ENCODE measurements around the gene ENOX2.
"Not testable (repeated sequence)": the region's sequence is repeated elsewhere in the genome, so short reads cannot be mapped to it uniquely, and the experiment has no call there.

The ENOX2 gene

GRCh38 chrX:130741584-130741983, 161.4 kb downstream of the ENOX2 start:
- DNase-seq, result no peak

- DNase-seq, result no peak
Measured at GRCh38 chrX:130741151-130741550, 161.9 kb downstream of the ENOX2 start.

DNA sequence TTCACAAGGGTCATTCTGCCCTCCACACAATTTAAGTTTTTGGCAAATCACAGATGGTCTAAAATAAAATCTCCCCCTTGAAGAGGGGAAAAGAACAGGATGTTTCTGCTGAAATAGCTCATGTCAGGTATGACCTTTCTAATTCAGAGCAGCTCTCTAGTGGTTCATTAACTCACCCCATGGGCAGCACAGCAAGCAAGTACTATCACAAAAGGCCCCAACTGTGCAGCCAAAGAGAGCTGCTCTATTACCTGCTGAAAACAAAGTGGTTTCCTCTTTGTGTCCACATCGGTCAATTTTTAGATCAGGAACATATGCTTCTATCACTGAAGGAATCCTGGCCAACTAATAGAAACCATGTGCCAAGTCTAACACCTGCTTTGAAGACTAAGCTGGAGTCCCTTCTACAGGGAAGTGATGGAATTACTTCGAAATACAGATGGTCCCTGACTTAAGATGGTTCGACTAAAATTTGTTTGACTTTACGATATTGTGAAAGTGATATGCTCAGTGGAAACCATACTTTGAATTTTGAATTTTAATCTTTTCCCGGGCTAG, 164.3 kb downstream of the ENOX2 start:
- no peak for DNase-seq

GRCh38 chrX:130734713-130735112, 168.3 kb downstream of the ENOX2 start:
- no peak for DNase-seq

DNA sequence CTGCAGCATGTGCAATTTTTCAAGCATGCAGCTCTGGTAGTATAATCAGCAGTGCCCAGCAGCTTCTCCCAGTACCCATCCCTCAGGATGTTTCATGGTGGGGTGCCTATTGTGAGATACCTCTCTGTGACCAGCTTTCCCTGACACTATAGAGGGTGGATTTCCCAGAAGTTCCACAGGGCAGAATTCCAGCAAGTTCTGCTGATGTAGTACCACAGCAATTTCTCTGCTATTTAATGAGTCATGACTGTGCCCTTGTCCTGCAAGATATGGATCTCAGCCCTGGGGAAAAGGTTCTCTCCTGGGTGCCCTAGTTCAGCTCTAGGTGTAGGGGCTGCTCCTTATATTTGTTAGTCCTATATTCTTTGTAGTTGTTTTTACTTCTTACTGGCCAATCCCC, 174.8 kb downstream of the ENOX2 start:
- no peak for DNase-seq

DNA sequence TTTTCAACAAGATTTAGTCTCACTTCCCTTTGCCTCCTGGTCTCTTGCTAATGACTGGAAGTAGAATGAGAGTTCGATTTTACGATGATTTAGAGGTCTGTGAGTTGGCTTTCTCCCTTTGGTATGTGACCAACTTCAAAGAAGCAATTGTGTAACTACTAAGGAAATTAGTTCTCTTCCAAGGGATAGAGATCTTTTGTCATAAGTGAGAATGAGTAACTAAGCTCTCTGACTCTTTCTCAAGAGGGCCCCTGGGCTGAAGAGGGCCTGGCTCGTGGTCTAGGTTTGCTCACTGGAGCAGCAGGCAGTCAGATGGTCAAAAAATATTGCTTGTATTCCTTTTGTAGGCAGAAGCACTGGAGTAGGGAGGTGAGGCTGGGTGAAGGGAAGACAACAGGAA, 176.3 kb downstream of the ENOX2 start:
- no peak for DNase-seq

DNA sequence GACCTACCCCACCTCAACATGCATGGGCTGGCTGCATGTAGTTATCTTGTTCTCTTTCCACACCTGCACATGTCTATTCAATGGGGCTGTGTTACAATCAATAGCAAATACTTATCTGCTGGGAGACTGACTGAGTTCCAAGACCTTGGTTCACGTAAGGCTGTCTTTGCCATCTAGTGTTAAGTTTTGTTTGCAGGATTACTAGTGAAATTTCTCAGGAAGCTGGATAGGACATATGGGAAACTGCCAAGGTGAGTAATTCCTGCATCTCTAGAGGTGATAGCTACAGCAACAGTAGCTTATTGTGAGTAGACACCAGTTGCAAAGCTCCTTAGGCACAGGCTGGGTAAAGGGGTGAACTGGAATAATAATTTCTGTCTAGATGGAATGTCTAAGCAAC, 177.5 kb downstream of the ENOX2 start:
- no peak for DNase-seq

DNA sequence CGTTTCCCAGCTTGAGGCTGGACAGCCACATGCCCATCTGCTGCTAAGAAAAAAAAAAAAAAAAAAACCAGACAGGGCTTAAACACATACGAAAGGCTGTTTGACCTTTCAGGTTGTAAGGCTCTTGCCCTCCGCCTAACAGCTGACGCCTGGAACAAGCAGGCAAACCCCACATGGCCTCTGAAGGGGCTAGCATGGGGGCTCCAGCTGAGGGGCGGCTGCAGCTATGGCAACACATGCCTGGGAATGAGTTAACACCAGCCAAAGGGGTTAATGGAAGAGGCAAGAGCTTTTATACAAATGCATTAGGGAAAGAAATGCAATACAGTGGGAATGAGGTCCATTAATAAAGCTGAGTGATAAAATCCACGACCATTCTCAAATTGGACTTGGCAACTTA, 183.6 kb downstream of the ENOX2 start:
- no peak for DNase-seq

GRCh38 chrX:130718137-130718536, 184.9 kb downstream of the ENOX2 start:
- DNase-seq, result no peak

DNA sequence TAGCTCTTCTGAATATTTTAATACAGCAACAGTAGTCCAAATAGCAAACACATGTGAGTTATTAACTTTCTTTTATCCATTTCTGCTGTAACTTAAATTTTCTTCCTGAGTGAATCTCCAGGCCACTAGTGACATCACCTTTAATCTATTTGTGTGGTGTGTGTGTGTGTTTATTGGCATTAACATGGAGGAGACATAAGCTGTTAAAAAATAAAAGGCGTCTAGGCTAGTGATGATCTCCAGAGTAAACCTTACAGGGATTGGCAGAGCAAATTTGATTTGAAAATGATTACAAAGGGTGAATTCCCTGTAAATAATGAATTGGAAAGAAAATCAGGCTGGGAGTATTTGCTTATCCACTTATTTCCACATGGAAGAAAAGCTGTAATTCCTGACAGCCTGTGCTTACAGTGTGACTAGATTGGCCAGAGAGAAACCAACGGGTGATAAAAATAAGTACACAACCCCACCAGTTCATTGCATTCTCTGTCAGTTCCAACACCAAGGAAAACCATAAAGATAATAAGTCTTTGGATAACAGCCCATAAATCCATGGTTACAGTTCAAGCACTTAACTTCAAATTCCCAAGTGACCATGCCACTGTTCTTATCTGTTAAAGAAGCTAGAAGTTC, 186.1 kb downstream of the ENOX2 start:
- no peak for DNase-seq

GRCh38 chrX:130716346-130716745, 186.7 kb downstream of the ENOX2 start:
- DNase-seq, result no peak

DNA sequence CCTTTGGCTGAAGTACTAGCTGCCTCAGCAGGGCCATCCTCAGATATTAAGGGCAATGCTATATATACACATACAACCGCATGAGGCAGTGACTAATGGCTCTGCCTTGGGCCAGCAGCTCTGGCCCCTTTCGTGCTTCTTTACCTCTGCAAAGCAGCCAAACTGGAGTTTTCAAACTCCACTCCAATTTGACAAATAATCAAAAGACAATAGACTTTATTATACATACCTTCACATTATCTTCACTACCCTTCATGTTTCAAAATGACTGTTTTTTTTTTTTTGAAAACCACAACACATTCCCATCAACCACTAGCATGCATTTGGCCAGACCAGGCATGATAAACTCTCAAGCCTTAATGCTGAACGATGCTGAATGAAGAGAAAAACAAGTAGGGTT, 187.7 kb downstream of the ENOX2 start:
- DNase-seq, result no peak

DNA sequence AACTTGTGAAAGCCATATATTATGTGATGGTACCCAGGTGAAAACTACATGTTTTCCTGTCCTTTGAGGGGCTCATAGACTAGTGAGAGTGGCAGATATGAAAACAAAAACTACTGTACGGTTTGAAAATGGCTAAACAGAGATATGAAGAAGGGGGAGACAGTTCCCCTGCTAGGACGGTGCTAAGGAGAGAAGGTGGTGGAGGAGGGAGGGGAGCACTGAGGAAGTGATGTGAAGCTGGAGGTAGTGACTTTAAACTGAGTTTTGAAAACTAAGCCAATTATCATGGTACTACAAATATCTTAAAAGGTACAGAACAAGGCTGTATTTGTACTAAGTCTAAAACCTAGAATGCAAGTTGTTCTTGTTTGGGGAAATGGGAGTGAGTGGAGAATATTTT, 188.3 kb downstream of the ENOX2 start:
- DNase-seq, result no peak

DNA sequence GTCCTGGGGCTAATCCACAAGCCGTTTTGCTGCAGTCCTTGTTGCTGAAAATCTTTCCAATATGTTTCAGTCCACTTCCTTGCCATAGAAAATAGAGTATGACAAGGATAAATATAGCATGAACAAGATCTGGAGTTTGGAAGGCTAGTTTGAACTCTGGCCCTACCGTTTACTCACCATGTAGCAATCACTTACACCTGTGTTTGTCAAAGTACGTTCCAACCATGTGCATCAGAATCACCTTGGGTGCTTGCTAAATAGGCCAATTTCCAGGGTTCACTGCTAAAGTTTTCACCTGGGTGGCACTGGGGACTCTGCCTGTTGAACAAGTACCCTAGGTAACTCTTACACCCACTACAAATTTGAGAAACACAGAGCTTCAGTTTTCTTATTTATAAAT, 188.9 kb downstream of the ENOX2 start:
- DNase-seq, result no peak

GRCh38 chrX:130709178-130709577, 193.8 kb downstream of the ENOX2 start:
- DNase-seq, result not testable (repeated sequence)

DNA sequence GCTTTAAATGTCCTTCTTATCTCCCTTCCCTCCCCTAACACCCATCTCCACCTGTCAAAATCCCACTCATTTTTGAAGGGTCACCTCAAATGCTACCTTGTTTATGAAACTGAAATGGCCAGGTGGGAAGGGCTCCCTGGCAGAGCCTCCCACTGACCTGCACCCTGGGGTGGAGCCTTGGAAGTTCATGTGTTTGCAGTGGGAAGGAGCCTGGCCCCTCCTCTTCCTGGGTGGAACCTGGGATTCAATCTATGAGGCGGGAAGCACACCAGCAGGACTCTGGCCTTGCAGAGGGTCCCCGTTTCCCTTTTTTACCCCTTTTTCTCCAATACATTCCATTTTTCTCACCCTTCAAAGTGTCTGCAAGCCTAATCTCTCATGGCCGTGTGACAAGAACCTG, 197.4 kb downstream of the ENOX2 start:
- no peak for DNase-seq

- no peak for DNase-seq
Measured at GRCh38 chrX:130704053-130705038, 198.7 kb downstream of the ENOX2 start.

DNA sequence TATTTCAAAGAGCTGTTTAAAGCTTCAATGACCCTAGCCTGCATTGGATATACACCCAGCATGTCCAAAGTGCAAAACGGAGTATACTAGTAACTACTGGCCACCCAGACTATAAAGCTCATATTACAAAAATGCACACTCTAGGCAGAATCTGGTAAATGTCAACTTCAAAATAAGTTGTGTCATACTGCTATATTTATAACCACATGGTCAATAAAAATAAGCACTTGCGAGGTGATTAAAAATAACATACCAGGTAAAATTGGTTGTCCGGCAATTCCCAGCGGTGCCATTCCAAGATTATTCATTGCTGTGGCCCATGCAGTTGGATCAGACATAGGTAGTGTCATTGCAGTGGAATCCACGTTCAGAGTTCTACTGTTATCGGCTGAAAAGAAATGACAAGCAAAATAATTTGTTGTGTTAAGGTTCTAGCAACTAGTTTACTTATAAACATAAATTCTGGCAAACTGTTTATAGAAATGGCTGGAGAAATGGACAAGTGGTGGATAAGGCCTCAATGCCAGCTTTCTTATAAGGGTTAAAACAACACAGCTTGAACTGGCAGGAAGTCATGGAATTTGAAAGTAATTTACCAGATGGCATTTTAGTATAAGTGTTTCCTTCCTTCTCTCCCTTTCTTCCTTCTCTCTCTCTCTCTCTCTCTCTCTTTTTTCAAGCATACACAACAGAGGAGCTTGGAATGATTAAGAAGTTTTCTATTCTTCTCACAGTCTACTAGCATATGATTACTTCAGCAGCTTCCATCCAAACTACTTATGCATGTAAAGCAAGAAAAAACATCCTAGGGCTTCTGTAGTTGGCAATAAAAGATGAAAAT, 199.9 kb downstream of the ENOX2 start:
- no peak for DNase-seq

- DNase-seq, result no peak
Measured at GRCh38 chrX:130700629-130701028, 202.4 kb downstream of the ENOX2 start.

GRCh38 chrX:130699618-130700017, 203.4 kb downstream of the ENOX2 start:
- no peak for DNase-seq

DNA sequence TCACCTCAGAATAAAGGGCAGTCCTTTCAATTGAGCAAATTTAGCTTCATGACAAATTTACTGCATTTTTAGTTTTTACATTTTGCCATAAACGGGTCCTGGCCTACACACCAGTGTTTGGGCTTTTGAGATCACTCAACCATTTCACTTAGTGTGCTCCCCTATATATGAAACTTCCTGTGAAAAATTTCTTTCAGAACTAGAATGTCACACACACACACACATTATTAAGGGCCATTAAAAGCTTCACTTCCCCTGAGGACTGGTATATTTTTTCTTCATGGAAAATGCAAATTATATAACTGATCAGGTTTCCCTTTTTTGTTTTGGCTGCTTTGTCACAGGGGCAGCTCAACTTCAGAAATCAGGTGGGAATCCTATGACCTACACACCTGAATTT, 206.5 kb downstream of the ENOX2 start:
- DNase-seq, result no peak

GRCh38 chrX:130695931-130696330, 207.1 kb downstream of the ENOX2 start:
- no peak for DNase-seq

DNA sequence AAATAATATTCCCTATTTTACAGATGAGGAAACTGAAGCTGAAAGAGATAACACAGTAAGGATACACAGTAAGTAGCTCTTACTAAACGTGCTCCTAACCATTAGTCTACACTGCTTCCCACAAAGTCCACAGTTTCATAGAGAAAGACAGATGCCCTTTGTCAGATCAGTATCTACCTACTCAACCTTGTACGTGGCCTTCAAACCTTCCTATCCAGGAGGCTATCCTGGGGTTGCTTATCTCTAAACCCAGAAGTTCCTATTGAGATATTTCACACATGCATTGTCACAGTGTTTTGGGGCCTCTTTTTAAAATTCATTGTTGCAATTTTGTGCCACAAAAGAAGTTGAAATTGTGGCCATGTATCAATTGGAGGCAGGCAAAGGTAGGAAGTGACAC, 208.0 kb downstream of the ENOX2 start:
- DNase-seq, result no peak

All from stimulated activated CD4-positive, alpha-beta T cell treated with anti-CD3 and anti-CD28 coated beads, Interleukin-4, amount 100 ng/mL, for 4 hours (primary cell).